ENCODE results near the gene SDR42E2.

DNA sequence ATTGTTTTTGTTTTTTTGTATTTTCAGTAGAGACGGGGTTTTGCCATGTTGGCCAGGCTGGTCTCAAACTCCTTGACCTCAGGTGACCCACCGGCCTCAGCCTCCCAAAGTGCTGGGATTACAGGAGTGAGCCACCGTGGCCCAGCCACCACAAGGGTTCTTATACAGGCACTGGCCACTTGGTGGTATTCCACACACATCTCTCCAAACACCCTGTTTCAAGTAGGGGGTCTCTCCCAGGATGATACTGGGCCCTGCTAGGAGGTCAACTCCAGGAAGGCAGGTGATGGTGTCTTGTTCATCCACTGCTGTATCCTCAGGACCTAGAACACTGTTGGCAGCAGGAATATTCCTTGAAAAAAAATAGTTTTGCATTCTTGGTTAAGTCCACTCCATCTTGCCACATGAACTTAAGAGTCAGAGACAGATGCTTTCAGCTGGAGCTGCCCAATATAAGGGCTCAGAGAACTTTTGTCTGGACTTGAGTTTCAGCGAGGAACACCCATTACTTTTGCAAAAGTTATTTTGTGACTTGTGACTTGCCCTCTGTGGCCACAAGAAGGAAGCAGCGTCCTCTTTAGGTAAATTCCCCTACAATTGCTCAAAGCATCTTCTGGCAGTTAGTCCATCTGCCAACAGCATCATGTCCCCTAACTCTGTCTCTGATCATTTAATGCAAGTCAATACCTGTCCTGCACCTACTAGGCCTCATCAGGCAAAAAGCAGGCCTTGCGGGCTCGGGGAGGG, 36.4 kb downstream of the SDR42E2 start:
- no peak for TF ChIP-seq POLR2A (IDR thresholded peaks at IDR 0.05)
- TF ChIP-seq, protein P1, sequence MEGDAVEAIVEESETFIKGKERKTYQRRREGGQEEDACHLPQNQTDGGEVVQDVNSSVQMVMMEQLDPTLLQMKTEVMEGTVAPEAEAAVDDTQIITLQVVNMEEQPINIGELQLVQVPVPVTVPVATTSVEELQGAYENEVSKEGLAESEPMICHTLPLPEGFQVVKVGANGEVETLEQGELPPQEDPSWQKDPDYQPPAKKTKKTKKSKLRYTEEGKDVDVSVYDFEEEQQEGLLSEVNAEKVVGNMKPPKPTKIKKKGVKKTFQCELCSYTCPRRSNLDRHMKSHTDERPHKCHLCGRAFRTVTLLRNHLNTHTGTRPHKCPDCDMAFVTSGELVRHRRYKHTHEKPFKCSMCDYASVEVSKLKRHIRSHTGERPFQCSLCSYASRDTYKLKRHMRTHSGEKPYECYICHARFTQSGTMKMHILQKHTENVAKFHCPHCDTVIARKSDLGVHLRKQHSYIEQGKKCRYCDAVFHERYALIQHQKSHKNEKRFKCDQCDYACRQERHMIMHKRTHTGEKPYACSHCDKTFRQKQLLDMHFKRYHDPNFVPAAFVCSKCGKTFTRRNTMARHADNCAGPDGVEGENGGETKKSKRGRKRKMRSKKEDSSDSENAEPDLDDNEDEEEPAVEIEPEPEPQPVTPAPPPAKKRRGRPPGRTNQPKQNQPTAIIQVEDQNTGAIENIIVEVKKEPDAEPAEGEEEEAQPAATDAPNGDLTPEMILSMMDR (IDR thresholded peaks at IDR 0.05), result no peak
- TF ChIP-seq POLR2AphosphoS5 (IDR thresholded peaks at IDR 0.05), result no peak
